HG02938 (cell line): Measurements from ENCODE around the gene ITSN1.
"Not testable (repeated sequence)": the region's sequence is repeated elsewhere in the genome, so short reads cannot be mapped to it uniquely, and the experiment has no call there.

ENCODE experiments used
- ATAC-seq: cut with Tn5 transposase; IDR thresholded peaks from one replicate; pipeline ENCODE4 v1.9.1; 2021; ENCODE audit warnings: mild to moderate bottlenecking, moderate library complexity; ENCODE audit not compliant: unreplicated experiment

The ITSN1 gene

DNA sequence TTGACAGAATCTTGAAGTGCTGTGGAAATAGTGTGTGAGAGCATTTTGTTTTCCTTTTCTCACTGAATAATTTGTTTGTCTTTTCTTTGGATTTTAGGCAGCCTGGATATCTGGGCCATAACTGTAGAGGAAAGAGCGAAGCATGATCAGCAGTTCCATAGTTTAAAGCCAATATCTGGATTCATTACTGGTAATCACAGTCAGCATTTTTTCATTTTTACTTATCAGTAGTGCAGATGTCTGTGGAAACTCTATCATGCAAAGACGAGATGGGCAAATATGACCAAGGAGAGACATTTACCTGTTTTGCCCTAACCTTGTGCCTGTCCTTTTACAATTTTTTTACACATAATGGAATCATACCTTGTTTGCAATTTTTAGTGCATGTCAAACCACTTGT, 78.8 kb downstream of the ITSN1 start:
- no peak for ATAC-seq

DNA sequence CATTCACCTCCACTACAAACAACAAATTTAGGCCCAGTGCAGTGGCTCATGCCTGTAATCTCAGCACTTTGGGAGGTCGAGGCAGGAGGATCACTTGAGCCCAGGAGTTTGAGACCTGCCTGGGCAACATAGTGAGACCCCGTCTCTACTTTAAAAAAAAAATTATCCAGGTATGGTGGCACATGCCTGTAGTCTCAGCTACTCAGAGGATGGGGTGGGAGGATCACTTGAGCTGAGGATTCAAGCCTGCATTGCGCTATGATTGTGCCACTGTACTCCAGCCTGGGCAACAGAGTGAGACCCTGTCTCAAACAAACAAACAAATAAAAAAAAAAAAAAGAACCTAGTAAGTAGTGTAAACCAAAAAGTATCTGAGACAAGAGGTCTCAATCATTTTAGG, 86.8 kb downstream of the ITSN1 start:
- not testable (repeated sequence) for ATAC-seq

- no peak for ATAC-seq
These were observed 87.3 kb downstream of the ITSN1 start for GRCh38 chr21:33729641-33730040.

DNA sequence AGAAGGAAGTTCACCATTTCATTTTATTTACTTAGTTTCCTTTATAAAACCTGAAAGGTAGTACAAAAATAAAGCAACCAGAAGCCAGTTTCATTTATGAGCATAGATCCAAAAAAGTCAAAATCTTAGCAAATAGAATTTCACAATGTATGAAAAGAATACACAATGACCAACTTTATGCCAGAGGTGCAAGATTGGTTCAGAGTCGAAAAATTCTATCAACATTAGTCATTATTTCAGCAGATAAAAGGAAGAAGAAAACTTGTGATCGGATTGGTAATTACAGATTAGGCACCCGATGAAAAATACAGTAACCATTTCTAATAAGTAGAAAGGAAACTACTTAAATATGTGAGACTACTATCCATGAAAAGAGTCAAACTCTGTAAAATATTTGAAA, 89.1 kb downstream of the ITSN1 start:
- ATAC-seq: no peak

DNA sequence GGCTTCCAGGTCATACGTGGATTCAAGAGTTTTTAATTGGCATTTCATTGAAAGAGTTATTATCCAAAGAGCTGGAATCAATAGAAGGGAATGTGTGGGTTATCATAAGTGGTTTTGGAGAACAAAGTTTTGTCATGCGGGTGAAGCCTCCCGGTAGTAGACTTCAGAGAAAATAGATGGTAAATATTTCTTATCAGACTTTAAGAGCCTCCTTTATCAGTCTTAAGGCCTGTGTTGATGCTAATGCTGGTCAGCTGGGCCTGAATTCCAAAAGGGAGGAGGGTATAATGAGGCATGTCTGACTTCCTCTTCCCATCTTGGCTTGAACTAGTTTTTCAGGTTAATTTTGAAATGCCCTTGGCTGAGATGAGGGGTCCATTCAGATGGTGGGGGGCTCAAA, 89.7 kb downstream of the ITSN1 start:
- no peak for ATAC-seq

- no peak for ATAC-seq
These were observed 91.3 kb downstream of the ITSN1 start for GRCh38 chr21:33733601-33734000.

DNA sequence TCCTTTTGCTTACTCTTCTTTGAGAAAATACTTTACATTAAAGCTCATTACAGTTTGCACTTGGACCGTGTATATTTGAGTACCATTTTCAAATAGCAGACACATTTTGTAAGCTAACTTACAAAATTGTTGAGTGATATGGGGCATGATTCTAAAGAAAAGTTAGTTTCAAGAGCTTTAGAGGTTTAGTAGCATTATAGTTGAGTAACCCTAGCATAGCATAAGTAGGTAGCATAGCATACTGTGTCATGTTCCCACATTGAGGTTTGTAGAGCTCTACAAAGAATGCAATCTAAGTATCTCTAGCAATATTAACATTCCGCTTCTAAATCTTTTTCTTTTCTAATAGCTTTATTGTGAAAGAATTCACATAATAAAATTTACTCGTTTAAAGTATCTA, 92.0 kb downstream of the ITSN1 start:
- ATAC-seq: no peak

DNA sequence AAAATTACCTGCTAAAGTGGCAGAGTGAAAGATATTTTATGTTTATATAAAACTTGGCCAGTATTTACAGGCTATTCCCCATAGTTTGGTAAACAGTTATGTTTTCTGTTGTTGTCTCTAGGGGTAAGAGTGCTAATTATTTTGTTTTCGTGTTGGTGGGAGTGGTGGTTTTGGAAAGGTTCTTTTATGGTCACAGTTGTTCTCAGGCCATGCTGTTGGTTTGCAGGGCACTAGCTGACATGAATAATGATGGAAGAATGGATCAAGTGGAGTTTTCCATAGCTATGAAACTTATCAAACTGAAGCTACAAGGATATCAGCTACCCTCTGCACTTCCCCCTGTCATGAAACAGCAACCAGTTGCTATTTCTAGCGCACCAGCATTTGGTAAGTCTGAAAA, 92.5 kb downstream of the ITSN1 start:
- ATAC-seq: no peak

DNA sequence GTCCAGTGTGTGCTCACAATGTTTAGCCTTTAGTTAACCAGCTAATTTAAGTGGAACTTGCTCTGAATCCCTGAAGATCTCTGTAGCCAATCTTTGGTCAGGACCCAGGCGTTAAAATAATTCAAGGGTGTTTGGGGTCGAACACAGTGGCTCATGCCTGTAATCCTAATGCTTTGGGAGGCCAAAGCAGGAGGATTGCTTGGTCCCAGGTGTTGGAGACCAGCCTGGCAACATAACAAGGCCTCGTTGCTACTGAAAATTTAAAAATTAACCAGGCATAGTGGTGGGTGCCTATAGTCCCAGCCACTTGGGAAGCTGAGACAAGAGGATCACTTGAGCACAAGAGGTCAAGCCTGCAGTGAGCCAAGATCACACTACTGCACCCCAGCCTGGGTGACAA, 94.3 kb downstream of the ITSN1 start:
- ATAC-seq: no peak

DNA sequence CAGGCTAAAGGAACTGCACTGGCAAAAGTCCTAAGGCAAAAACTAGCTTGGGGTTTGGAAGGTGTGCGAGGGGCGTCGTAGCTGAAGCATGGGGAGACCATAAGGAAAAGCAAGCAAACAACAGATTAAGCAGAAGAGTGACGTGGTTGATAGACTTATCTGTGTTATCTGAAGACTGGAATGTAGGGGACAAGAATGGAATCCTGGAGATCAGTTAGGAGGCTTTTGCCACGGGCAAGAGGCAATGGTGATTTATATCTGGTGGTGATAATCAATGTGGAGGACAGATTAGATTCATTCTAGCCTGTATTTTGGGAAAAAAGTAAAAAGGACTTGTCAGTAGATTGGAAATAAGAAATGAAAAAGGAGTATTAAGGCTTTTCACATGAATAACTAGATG, 97.4 kb downstream of the ITSN1 start:
- no peak for ATAC-seq

- ATAC-seq: no peak
These were observed 105.1 kb downstream of the ITSN1 start for GRCh38 chr21:33747420-33747819.

- no peak for ATAC-seq
These were observed 106.6 kb downstream of the ITSN1 start for GRCh38 chr21:33748903-33749302.

- no peak for ATAC-seq
These were observed 107.7 kb downstream of the ITSN1 start for GRCh38 chr21:33750017-33750416.

DNA sequence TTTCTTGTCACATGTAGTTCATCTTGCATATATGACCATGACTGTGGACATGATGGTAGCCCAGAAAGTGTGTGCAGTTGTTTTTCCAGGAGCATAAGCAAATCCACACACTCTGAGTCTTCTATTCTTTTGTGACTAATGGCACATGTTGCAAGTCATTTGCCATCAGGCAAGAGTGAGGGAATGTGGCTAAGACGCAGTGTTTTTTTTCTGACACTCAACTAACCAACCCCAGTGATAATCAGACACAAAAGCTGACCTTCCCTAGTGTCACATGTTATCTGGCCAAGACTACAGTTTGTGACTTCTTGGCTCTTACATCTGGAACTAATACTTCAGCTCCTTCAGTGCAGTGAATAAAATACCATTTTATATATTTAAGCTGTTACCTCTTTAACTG, 108.8 kb downstream of the ITSN1 start:
- ATAC-seq: no peak

DNA sequence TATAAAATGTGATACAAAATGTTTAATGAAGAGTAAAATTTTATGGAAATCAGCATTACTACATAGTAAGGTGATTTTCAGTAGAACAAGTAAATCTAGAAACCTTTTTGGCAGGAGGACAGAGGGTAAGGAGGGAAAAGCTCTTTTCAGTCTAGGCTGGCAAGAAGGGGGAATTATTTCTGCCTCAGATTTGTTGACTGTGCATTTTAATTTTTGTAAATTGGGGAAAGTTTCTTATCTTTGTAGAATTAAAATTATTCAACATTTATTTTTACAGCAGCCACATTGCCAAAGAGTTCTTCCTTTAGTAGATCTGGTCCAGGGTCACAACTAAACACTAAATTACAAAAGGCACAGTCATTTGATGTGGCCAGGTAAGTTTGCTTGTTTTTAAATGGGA, 109.2 kb downstream of the ITSN1 start:
- no peak for ATAC-seq

- ATAC-seq: no peak
These were observed 110.0 kb downstream of the ITSN1 start for GRCh38 chr21:33752260-33752659.

DNA sequence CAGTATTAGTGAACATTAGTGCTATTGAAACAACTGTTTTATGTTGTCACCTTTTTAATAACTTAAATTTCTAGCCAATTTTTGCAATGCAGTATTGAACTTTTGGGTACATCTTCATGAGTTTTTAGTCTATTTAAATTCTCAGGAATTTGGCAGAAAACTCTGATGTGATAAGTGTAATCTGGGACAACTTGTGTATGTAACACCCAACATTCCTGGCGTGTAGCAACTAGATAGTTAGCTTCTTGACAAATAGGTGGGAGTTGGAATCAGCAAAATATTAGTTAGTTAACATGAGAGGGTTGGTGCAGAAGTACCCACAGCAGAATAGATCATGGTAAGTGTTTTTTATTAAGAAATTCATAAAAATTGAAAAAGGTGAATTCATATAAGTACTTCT, 111.6 kb downstream of the ITSN1 start:
- ATAC-seq: no peak

DNA sequence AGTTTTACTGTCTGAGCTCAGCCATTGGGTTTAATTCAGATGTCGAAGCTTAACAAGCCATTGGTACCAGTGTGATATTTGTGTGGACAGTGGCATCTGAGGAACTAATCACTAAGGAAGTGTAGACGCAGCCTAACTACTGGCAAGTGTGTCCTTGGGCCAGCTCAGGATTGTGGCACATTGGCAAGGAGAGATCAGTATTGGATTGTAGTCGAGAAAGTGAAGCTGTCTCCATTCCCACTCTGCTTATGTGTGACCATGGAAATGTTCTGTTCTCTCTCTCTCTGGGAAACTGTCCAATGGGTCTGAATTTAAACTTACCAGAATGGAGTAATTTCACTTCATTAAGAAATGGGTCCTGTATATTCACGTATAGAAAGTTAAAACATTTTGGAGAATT, 112.2 kb downstream of the ITSN1 start:
- no peak for ATAC-seq

DNA sequence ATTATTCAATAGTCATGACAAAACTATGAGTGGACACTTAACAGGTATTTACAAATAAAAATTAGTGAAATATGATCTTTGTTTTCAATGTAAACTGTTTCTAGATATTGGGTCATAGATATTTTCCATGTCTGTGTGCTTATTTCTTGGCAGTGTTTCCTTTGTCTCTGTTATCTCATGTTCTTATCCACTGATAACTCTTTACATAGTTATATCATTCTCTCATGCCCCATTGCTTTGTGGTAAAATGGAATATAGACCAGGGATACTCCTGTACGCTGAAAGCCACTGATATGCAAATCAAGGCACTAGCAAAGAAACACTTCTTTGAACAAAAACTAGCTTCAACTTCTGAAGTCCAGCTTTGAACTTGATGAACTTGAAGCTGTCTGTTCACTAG, 113.1 kb downstream of the ITSN1 start:
- no peak for ATAC-seq

DNA sequence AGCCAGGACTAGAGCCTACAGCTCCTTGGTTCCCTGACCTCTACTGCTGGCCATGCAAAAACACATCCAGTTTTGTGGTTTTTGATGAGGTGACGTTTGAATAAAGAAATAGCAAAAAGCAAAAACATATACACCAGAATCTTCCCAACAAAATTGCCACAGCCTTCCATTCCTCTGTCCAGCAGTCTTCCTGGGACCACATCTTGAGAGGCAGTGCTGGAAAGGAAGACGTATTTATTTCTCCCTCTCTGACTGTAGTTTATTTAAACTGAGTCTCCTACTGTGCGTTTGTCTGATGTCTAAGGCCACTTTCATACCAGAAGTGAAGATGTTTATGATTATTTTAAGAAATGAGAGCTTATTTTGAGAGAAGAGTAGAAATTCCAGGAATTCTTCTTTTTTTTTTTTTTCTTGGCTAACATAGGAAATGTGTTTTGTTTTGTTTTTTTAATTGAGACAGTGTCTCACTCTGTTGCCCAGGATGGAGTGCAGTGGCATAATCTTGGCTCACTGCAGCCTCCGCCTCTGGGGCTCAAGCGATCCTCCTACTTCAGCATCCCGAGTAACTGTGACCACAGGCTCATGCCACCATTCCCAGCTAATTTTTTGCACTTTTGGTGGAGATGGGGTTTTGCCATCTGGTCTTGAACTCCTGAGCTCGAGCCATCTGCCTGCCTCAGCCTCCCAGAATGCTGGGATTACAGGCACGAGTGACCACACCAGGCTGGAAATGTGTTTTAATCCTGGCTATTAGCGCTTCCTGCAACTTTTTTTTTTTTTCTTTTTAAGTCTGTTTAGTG, 118.5 kb downstream of the ITSN1 start:
- no peak for ATAC-seq

DNA sequence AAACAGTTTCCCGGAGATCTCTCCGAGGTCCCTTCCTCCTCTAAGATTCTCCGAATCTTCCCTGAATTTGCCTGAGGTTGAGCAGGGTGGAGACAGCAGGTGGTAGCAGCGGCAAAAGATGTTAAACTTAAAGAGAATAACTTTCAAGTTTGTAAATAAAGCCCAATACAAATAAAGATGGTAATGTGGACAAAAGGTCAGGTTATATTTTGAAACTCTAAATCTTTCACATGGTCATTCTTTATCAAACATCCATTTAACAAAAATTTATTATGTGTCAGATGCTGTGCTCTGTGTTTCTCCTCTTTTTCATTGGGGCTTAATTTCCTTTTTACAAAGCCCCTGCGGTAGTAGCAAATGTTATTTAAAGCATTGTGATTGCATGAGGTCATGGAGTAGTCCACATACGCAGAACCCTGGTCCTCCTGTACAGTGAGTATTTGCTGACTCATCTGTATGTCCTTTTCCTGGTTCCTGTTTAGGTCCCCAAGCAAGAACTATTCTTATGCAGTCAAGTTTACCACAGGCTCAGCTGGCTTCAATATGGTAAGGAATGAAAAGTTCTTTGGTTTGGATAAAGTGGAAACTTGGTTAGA, 119.2 kb downstream of the ITSN1 start:
- ATAC-seq: no peak

DNA sequence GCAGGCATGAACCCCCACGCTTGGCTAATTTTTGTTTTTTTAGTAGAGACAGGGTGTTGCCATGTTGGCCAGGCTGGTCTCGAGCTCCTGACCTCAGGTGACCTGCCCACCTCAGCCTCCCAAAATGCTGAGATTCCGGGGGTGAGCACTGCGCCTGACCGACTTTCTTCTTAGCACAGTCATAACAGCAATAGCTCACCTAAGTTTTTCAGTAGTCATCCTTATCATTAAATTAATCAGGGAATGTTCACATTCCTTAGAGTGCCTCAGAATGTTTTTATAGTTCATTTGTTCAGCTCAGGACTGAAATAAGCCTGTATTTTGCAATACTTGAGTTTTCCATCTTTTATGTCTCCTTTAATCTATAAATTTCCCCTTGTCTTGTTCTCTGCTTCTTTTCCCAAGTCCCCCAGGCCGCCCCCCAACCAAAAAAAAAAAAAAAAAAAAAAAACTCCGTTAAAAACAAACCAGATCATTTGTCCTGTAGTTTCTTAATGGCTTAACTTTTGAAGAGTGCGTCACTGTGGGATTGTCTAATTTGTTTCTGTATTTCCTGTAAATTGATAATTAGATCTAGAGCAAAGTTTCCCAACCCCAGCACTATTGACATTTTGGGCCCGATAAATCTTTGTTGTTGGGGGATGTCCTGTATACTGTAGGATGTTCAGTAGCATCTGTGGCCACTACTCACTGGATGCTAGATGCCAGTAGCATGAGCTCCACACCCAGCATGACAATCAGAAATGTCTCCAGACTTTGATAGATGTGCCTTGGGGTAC, 120.7 kb downstream of the ITSN1 start:
- ATAC-seq: no peak
